GM18867 (cell line): ENCODE results near the gene CKS1B.
A peak's percentile ranks its signal among the peaks of the same experiment; 100 is the strongest.

Experiments
- ATAC-seq: cut with Tn5 transposase; IDR thresholded peaks from one replicate; pipeline ENCODE4 v1.9.1; 2021; ENCODE audit warnings: mild to moderate bottlenecking, moderate library complexity; ENCODE audit not compliant: unreplicated experiment

The CKS1B gene

DNA sequence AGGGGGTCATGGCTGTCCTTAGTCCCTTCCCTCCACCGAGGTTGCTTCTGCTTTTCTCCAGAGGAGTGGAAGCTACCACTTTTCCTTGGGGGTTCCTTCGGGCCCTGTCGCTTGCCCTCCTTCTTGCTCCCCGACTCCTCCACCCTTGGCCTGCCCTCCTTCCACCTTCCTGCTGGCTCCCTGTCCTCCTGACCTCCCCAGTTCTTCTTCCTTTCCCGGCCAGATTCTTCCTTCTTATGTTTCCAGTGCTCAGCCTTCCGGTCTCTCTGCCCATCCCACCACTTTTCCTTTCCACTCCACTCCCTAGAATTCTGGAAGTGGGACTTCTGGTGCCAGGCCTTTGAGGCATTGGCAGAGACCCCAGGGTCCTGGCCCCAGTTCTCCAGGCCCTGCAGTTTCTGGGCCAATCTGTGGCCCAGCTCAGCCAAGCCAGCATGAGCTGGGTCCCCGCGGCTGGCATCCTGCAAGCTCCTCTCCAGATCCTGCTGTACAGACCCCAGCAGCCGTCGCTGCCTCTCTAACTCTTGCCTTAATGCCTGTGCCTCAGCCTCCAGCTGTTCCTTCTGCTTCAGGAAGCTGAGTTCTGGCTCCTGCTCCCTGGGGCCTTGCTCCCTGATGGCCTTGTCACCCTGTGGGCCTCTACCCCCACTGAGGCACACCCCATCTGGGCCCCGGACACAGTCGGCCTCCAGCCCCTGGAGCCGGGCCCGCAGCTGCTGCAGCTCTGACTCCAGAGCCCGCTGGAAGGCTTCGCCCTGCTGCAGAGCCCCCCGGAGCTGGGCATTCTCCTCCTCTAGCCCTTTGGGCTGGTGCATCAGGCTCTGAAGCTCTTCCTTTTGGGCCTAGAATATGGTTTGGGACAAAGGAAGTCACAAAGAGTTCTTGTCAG, 28.3 kb upstream of the CKS1B start:
- ATAC-seq = no peak

DNA sequence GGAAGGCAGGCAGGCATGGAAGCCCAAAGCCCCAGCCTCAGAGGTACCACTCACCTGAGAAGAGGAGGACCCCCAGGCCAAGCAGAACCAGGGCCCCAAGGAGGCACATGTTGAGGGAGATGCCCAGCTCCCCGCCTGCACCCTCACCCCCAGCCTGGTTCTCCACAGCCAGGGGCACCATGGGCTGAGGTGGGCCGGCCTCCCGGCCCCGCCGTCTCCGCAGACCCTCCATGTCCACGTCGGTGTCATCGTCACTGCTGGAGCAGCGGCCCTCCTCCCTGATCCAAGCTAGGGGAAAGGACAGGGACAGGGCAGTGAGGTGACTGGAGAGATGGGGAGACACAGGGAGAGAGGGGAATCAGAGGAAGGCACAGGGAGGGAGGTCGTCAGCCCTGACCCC, 26.4 kb upstream of the CKS1B start:
- no peak for ATAC-seq

- no peak for ATAC-seq
Observed at GRCh38 chr1:154951901-154952657, 22.4 kb upstream of the CKS1B start.

DNA sequence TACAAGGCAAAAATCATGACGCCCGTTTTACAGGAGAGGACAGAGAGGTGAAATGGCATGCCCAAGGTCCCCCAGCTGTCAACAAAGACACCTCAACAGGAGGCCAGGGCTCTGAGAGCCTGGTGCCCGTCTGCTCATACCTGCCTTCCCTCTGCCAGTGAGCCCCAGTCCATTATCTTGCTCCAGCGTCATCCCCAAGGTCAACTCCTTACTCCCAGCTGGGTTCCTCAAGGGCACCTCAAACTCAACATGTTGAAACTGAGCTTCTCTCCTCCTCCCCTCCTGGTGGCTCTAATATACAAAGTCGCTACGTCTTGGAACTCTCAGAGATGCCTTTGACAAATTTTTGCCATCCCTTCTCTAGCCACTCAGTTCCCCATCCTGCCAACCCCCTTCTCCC, 21.8 kb upstream of the CKS1B start:
- no peak for ATAC-seq

- ATAC-seq = no peak
Observed at GRCh38 chr1:154953611-154954038, 20.9 kb upstream of the CKS1B start.

DNA sequence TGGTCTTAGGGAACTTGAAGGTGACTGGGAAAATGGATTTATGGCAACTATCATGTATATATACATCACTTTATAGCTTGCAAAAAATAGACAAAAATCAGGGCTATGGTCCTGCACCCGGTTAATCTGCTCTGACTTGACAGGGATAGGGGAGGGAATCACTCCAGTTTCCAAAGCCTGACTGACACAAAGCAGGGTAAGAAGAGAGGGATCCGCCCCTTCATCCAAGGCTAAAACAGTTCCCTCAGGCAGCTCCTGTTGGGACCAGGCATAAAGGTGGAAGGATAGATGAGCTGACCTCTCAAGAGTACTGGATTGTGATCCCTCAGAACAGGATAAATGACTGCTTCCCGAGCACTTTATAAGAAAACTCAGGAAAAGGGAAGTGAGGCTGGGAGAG, 19.9 kb upstream of the CKS1B start:
- no peak for ATAC-seq

DNA sequence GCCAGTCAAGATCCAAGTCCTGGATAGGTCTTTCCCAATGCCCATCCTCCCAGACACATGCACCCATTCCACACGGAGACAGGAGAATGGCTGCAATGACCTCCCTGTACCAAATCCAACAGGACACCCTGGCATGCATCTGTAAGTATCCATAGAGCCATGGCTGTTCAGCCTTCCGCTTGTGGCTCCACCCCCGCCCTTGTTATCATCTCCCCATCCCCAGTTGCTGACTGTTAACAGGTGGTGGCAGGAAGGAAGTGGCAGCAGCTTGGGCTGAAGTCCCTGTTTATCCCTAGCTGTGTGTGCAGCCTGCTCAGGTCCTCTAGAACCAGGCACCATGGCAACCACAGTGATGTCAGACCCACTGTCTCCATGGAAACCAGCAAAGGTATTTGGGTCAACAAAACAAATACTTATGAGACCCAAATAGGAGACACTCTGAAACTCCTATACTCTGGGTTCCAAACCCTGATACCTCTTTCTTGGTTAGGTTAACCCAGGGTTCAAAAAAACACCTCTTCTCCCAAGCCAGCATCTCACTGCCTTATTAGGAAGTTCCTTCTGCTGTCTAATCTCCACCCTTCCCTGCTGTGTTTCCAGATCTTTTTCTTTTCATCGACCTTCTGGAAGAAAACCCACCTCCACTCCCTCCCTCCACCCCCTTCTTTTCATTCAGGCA, 19.3 kb upstream of the CKS1B start:
- ATAC-seq = peak; percentile 48

GRCh38 chr1:154955718-154956543, 18.6 kb upstream of the CKS1B start, which contains the start of gene PBXIP1:
Gene PBXIP1 (minus strand): TSS chr1:154956099. CDS start chr1:154953721, 2,378 bp downstream.
- peak; percentile 60 for ATAC-seq

DNA sequence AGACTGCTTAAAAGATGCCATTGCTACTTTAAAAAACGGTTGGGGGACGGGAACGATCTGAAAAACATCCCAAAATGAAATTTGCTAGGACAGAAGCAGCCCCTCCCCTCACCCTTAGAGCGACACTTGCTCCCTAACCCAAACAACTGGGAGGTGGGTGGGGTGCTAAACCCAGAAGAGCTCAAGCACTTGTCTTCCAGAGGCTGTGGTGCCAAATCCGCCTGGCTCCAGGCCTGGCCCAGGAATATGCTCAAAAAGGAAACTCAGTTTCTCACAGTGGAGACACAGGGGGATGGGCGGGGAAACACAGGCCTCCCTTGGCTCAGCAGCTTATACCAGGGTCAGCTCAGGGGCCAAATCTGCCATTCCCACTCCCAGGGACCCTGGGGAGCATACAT, 17.9 kb upstream of the CKS1B start:
- ATAC-seq = no peak

GRCh38 chr1:154957091-154957657, 17.3 kb upstream of the CKS1B start:
- no peak for ATAC-seq

GRCh38 chr1:154958036-154958435, 16.4 kb upstream of the CKS1B start:
- no peak for ATAC-seq

- no peak for ATAC-seq
Observed at GRCh38 chr1:154958681-154959425, 15.6 kb upstream of the CKS1B start.

GRCh38 chr1:154959426-154959780, 15.1 kb upstream of the CKS1B start:
- ATAC-seq = no peak

DNA sequence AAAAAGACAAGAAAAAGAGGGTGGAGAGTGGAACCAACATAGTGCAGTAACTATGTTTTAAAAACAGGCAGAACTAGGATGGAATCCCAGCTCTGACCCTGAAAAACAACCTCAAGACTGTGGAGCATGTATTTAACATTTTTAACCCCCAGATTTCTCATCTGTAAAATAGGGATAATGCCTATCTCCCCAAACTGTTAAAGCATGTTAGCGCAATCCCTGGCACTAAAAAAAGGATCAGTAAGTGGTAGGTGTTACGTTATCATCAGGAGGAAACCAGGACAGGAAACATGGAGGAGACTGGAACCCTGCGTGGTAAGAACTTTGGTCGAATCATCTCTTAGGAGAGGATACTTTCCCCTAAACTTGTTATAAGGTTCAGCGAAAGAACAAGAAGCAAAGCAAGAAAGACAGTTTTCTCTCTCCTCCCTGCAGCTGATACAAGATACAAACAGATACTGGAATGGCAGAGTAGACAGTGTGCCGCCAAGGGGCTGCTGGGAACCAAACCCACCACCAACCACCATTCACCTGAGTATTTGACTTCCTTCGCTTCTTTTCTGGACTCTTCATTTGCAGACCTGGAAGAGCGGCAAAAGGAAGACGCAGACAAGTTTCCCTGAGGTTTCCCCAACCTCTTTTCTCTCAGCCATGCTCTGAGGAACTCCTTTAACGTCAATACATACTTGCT, 13.9 kb upstream of the CKS1B start:
- no peak for ATAC-seq

DNA sequence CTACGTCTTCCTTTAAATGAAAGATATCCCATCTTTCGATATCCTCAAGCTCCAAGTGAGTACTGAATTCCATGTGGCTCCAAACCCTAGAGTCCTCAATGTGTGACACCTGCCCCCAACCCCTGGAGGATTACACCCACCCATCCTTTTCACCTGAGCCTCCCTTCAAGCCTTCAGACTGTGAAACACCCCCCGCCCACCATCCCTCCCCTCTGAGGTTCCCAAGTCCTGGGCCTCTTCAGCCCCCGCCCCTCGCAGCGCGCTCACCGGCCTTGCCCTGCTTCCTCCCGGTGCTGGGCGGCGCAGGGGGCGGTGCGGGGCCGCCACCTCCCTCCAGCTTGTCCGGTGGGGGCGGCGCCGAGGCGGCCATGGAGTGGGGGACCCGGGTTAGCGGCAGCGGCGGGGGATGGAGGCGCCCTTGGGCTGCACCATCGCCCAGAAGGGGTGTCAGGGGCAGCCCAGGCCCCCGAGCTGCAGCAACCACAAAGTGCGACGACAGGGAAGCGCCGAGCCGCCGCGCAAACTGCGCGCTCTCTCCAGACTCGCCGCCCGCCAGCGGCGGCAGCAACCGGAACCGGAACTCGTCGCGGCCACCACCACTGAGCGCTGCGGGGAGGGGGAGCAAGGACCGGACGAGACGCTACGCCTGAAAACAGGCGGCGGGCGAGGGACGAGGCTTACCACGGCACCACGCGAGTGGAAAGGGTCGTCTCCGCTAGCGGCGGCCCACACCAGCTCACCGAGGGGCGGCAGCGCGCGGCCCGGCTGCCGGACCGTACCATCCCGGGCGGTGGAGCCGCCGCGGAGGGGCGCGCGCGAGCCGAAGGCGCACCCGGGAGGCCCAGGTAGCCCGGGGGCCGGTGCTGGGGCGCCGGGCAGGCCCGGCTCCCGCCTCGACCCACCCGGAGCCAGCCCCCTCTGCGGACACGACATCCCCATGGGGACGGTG, 13.0 kb upstream of the CKS1B start, which contains the start of gene PYGO2:
Gene PYGO2 (minus strand): TSS at position 576 of the 949 bp plus-strand sequence. CDS start 206 bp downstream, at position 370.
- peak; percentile 66 for ATAC-seq

- ATAC-seq = no peak
Observed at GRCh38 chr1:154962156-154962749, 12.2 kb upstream of the CKS1B start.

GRCh38 chr1:154962795-154963330, 11.6 kb upstream of the CKS1B start:
- no peak for ATAC-seq
